Measurements from ENCODE around the gene SEC11A. TPM values are rescaled to one million over a fixed set of nuclear protein-coding genes. Genes with fewer than 3 reads are reported as not detected.

SEC11A gene
- total RNA-seq, 1 donor = 225 TPM

DNA sequence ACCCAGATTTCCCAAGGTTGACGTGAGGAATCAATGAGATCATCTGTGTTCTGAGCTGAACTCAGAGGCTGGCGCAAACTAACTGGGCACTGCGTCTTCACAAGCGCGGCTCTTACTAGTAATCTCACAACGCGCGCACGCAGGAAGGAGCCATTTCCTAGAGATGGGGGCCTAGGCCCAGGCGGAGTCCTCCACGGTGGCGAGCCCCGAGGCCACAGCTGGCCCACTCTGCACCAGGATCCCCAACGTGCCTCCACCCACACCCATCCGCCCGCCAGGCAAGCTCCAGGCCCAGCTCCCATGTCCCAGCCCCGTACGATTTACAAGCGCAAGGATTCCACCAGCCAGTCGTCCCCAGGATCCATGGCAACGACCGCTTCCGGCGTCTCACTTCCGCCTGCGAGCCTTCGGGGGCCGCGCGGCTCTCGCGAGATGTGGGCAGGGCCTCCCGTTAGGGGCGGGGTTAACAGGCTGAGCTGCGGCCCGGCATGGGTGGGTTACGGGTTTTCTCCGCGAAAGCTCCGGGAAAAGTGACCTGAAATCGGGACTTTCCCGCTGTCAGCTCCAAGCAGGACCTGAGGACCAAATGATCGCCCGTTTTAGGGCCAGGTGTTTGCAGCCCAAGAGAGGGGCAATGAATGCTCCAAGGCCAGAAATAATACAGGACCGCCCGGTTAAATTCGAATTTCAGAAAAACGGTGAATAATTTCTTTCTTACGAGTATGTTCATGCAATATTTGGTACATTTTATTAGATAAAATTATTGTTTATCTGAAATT is 61.8 kb downstream of the SEC11A start, which contains the start of gene WDR73:
Gene WDR73, minus strand, starts transcription at position 374 of the 779 bp plus-strand sequence. Its CDS starts 9 bp downstream, at position 365.
- DNase-seq (ENCODE audit: low read depth) = peak; percentile 96
- H3K4me3 ChIP-seq (ENCODE audit: low read depth, low read length) = peak within 1 kb of the TSS; percentile 95
- TF ChIP-seq, protein P1, sequence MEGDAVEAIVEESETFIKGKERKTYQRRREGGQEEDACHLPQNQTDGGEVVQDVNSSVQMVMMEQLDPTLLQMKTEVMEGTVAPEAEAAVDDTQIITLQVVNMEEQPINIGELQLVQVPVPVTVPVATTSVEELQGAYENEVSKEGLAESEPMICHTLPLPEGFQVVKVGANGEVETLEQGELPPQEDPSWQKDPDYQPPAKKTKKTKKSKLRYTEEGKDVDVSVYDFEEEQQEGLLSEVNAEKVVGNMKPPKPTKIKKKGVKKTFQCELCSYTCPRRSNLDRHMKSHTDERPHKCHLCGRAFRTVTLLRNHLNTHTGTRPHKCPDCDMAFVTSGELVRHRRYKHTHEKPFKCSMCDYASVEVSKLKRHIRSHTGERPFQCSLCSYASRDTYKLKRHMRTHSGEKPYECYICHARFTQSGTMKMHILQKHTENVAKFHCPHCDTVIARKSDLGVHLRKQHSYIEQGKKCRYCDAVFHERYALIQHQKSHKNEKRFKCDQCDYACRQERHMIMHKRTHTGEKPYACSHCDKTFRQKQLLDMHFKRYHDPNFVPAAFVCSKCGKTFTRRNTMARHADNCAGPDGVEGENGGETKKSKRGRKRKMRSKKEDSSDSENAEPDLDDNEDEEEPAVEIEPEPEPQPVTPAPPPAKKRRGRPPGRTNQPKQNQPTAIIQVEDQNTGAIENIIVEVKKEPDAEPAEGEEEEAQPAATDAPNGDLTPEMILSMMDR (IDR thresholded peaks at IDR 0.05; ENCODE audit: insufficient read depth, low read depth, low read length) = no peak

DNA sequence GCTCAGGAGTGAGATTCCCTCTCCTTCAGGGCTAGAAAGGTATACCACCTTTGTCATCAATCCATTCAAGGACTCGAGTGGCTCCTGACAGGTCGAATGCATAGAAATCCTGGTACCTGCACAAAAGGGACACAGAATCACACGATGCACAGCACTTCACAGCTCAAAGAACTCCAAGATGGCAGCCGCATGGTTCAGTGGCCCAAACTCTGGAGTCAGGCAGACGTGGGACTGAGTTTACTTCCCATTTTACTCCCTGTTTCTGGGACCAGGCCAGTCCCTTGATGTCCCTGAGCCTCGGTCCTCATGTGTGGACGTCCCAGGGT is 62.4 kb downstream of the SEC11A start:
- TF ChIP-seq, protein P1 (IDR thresholded peaks at IDR 0.05; ENCODE audit: insufficient read depth, low read depth, low read length) = no peak
- no peak for DNase-seq (ENCODE audit: low read depth)
- H3K4me3 ChIP-seq (ENCODE audit: low read depth, low read length) = peak overlapping the region; percentile 95

DNA sequence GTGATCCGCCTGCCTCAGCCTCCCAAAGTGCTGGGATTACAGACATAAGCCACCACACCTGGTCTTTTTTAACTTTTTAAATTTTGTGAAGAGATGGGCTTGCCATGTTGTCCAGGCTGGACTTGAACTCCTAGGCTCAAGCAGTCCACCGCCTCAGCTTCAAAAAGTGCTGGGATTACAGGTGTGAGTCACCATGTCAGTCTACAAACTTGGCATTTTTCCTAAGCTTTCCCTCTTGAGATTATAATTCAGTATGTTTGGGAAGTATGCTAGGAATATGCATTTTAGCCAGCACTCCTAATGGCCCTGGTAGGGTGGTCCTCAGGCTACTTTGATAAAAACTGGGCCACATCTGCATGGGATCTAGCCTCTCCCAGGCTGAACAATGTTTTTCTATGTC is 66.2 kb downstream of the SEC11A start:
- no peak overlapping the region for H3K4me3 ChIP-seq (ENCODE audit: low read depth, low read length)
- no peak for DNase-seq (ENCODE audit: low read depth)
- TF ChIP-seq, protein P1 (IDR thresholded peaks at IDR 0.05; ENCODE audit: insufficient read depth, low read depth, low read length) = no peak

DNA sequence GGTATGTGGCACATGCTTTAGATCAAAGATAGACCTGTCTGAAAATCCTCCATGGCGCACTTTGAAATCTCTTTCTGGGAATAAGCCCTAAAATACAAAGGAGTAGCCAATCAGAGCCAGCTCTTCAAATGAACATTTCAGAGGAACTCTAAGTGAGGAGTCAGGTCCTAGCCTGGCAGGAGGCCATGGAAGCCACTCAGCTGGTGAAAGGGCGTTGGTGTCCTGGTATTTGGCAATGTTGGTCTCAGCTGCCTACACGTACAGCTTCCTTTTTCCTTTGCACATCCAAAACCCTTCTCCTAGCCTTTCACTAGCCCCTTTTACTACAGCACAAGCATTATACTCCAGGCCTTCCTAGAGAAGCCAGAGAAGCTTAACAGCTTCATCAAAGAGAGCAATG is 67.4 kb downstream of the SEC11A start:
- H3K4me3 ChIP-seq (ENCODE audit: low read depth, low read length) = no peak overlapping the region
- TF ChIP-seq, protein P1 (IDR thresholded peaks at IDR 0.05; ENCODE audit: insufficient read depth, low read depth, low read length) = no peak
- no peak for DNase-seq (ENCODE audit: low read depth)

DNA sequence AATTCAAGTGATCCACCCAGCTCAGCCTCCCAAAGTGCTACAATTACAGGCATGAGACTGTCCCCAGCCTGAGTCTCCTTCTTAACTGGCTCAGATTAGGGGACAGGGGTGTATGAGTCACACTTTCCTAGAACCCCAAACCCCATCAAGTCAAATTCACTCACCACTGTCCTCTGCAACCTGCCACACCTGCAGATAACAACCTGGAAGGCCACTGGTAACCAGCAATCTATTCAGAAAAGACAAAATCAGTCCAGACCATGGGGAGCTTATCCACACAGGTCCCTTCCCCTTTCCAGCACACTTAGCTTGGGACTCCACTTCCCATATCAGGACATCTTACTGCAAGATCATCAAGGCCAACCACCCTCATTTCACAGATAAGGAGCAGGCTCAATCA is 68.2 kb downstream of the SEC11A start:
- TF ChIP-seq, protein P1 (IDR thresholded peaks at IDR 0.05; ENCODE audit: insufficient read depth, low read depth, low read length) = no peak
- H3K4me3 ChIP-seq (ENCODE audit: low read depth, low read length) = no peak overlapping the region
- no peak for DNase-seq (ENCODE audit: low read depth)

DNA sequence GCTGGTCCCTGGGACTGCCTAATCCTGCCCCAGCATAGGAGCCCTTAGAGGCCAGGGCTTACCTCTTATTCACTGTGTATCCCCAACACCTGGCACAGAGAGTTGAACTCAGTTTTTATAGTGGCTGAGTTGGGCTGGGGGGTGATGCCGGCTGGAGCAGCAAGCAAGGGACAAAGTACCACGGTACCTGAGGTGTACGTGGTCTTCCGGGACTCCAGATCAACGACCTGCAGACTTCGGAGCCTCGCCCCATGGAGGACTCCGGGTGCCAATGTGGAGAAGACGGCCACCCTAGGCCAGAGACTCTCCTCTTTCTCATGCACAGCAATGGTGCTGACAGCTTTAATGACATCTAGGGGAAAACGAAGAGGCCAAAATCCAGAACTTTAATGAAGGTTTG is 69.9 kb downstream of the SEC11A start:
- TF ChIP-seq, protein P1 (IDR thresholded peaks at IDR 0.05; ENCODE audit: insufficient read depth, low read depth, low read length) = no peak
- no peak for DNase-seq (ENCODE audit: low read depth)
- no peak overlapping the region for H3K4me3 ChIP-seq (ENCODE audit: low read depth, low read length)

DNA sequence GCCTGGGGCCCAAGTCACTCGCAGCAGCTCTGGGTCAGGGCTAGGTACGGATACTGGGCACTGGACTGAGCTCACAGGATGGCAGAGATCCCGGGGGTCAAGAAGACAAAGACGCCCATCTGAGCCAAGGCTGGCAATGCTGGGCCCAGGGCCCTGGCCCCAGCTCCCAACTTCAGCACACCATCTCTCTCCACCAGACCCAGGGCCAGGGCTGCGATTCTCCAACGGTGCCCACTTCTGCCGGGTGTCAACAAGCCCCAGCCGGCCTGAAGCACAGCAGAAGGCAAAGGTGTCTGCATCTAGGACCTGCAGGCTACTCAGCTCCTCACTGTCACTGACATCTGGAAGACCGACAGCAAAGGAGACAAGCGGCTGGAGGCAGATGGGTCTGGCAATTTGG is 70.4 kb downstream of the SEC11A start:
- DNase-seq (ENCODE audit: low read depth) = no peak
- H3K4me3 ChIP-seq (ENCODE audit: low read depth, low read length) = no peak overlapping the region
- TF ChIP-seq, protein P1 (IDR thresholded peaks at IDR 0.05; ENCODE audit: insufficient read depth, low read depth, low read length) = no peak
